Activated CD4-positive, alpha-beta T cell treated with anti-CD3 and anti-CD28 coated beads for 24 hours (primary cell): ENCODE data around the gene DGKD.
"Not testable (repeated sequence)": the region's sequence is repeated elsewhere in the genome, so short reads cannot be mapped to it uniquely, and the experiment has no call there.

ENCODE experiments used
- DNase-seq, 2 donors: peaks; one replicate each; pipeline ENCODE4 v3.0.0-alpha.2; 2020; ENCODE audit warnings: low read depth in 2 of 2

The DGKD gene, protein sequence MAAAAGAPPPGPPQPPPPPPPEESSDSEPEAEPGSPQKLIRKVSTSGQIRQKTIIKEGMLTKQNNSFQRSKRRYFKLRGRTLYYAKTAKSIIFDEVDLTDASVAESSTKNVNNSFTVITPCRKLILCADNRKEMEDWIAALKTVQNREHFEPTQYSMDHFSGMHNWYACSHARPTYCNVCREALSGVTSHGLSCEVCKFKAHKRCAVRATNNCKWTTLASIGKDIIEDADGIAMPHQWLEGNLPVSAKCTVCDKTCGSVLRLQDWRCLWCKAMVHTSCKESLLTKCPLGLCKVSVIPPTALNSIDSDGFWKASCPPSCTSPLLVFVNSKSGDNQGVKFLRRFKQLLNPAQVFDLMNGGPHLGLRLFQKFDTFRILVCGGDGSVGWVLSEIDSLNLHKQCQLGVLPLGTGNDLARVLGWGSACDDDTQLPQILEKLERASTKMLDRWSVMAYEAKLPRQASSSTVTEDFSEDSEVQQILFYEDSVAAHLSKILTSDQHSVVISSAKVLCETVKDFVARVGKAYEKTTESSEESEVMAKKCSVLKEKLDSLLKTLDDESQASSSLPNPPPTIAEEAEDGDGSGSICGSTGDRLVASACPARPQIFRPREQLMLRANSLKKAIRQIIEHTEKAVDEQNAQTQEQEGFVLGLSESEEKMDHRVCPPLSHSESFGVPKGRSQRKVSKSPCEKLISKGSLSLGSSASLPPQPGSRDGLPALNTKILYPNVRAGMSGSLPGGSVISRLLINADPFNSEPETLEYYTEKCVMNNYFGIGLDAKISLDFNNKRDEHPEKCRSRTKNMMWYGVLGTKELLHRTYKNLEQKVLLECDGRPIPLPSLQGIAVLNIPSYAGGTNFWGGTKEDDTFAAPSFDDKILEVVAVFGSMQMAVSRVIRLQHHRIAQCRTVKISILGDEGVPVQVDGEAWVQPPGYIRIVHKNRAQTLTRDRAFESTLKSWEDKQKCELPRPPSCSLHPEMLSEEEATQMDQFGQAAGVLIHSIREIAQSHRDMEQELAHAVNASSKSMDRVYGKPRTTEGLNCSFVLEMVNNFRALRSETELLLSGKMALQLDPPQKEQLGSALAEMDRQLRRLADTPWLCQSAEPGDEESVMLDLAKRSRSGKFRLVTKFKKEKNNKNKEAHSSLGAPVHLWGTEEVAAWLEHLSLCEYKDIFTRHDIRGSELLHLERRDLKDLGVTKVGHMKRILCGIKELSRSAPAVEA

DNA sequence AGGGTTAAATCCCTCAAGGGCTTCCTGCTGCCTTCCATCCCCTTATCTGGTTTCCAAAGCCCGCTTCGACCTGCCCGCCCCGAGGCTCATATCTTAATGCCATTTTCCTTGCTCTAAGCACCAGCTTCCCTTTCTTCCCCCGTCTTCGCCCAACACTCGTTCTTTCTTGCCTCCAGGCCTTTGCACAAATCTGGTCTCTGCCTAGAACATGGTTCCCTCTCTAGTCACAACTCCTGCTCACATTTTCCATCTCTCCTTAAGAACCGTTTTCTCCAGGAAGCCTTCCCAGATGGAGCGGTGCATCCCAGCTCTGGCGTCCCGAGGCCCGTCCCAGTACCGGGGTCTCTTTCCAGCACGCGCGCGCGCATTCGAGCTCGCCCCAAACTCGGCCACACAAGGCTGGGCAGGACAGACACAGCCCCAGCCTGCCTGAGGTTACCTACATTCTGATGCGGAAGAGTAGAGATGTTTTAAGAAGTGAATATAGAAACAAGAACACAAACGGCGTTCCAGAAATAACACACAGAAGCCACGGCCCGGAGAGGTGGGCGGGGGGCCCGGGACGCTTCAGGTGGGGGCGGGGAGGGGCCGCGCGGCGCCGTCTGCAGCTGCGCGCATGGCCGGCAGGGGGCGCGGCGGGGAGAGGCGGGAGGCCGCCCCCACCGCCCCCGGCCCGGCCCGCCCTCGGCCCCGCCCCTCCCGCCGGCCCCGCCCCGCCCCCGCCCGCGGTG, at the start of gene DGKD:
Gene DGKD, plus strand, starts transcription at position 726 of the 731 bp plus-strand sequence. CDS start 25 bp downstream, outside the sequence.
- peak; percentile 54 to 72 for DNase-seq

DNA sequence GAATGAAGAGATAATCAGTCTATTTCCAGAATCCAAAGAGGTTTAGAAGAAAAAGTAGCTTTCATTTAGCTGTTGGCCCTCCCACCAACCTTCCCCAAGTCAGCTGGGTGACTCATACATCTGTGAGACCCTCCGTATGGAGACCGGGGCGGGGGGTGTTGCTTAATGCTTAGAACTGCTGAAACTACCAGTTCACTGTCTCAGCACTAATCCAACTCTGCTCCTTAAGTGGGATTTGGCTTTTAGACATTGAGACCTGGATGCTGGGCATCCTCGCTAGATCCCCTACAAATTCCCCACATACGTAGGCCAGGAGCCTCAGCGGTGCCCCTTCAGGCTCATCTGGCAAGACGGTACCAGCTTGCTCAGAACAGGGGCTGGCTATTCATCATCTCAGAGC, 46.7 kb upstream of the DGKD start, which contains the start of gene SAG:
Gene SAG, plus strand, starts transcription at position 252 of the 400 bp plus-strand sequence. CDS start 1,374 bp downstream, outside the sequence.
- no peak for DNase-seq

DNA sequence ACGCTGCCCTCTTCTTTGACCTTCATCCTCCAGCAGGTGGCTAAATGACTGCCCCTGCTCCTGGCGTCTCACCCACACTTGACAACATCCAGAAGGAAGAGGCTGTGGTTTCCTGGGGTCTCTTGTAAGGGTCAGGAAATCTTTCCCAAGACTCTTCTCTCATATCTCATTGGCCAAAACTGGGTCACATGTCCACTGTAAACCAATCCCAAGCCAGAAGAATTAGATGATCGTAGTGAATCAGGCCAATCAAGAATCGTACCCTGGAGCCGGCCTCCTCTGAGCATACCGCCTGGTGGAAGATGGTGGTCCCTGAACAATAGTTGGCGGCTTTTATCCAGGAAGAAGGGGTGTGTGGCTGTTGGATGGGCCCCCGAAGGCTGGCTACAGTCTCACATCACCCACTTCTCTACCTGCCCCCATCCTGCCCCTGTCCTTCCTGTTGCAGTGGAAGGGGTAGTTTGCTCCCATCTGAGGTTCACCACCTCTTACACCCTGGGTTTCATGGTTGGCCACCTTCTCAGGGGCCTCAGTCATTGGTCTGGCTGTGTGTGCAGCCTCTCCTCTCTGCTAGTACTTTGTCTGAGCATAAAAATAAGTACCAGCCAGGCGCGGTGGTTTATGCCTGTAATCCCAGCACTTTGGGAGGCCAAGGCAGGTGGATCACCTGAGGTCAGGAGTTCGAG, 42.9 kb upstream of the DGKD start:
- no peak for DNase-seq

DNA sequence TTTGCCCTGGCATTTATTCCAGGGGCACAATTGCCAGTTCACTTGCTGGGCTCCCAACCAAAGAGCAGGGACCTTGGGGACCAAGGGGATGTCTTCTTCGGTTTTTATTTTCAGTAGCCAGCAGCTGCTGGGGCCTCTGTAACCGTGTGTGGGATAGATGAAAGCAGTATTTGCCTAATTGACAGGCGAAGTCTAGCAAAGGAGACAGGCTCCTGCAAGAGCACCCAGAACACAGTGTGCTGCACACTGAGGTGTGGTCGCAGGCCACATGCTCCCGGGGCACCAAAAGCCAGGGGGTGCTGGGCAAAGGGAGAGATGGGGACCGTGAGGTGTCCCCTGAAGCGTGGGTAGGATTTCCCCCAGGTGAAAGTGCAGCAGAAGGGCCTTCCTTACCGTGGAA, 41.4 kb upstream of the DGKD start:
- DNase-seq = no peak

DNA sequence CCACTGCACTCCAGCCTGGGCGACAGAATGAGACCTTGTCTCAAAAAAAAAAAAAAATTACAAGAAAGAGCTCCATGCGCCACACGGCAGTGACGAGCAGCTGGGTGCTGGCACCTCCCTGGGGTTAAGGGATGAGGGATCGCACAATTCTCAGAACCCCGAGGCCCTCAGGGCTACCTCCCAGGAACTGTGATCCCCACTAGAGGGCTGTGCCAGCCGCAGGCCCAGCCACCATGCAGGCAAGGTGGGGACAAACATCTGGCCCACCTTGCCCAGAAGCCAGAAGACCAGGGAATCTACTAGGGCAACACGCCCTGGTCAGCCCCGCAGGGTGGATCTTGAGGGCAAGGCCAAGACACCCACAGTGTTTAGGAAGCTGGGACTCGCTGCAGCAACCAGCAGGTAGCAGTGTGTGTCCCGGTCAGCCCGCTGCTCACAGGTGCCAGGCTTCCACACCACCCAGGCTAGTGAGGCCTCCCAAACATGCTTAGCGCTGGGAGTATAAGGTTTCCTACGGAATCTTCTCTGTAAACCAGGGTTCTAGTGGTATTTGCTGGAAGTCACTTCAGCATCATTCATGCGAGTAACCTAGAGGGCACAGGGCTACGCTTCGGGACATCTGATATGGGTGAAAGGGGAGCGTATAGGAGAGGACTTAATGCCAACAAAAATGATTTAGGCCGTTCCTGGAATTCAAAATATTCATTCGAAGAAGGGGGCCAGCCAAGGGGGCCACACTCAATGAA, 39.9 kb upstream of the DGKD start:
- DNase-seq = no peak

DNA sequence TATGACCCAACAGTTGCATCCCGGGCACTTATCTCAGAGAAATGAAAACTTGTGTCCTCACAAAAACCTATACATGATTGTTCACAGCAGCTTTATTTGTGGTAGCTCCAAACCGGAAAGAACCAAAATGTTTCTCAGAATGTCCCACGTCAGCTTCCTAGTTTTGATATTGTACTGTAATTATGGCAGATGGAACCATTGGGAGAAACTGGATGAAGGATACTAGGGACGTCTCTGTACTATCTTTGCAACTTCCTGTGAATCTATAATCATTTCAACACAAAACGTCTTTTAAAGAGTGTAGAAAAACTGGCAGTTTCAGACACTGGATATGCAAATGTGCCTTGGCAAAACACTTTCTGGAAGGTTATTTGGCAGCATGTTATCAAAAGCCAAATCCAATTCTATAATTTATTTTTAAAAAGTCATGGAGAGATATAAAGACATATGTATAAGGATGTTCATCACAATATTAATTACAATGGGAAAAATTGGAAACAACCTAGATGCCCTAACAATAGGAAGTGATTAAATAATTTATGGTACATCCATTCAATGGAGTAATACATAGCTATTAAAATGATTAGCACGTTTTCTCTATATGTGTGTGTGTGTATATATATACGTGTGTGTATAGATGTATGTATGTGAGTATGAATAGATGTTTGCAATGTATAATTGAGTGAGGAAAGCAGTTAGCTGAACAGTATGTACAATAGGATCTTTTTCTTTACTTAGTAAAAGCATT, 36.9 kb upstream of the DGKD start:
- DNase-seq = no peak

DNA sequence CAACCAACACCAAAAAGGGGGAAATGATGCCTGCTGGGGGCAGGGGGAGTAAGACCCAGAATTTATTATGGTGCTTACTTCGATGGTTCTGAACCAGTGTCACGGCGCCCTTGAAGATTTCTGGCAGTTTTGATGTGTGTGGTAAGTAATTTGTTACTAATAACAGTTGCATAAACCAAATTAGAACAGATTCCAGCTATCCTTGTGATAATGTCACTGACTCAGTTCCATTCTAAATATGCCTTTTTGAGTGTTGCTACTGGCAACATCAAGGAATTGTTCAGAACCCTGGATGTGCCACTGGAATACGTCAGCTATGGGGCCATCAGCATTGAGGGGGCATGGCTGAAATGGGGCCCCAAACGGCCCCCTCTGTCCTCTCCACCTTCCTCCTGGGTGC, 35.0 kb upstream of the DGKD start:
- no peak for DNase-seq

DNA sequence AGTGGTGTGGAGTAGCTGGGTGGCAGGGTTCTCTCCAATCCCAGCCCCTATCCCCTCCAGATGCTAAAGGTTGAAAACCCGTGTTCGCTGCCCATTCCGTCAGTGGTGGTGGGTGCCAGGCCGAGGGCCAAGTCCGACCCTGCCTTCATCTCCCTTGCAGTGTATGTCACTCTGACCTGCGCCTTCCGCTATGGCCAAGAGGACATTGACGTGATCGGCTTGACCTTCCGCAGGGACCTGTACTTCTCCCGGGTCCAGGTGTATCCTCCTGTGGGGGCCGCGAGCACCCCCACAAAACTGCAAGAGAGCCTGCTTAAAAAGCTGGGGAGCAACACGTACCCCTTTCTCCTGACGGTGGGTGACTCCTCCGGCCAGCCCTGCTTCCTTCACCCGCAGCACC, 33.8 kb upstream of the DGKD start:
- no peak for DNase-seq

DNA sequence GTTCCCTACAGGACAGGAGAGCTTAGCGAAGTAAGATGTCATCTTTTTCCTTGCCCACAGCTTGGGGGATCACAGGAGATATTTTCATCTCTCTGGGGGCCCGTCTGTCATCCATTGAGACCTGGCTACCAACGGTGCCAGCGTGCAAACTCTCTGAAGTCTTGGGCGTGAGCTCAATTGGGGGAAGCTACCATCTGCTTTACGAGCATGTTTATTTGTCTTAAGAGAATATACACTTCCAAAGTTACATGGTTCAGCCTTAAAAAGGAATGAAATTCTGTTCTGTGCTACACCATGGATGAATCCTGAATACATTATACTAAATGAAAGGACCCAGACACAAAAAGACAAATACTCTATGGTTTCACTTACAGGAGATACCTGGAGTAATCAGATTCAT, 33.1 kb upstream of the DGKD start:
- DNase-seq = no peak

DNA sequence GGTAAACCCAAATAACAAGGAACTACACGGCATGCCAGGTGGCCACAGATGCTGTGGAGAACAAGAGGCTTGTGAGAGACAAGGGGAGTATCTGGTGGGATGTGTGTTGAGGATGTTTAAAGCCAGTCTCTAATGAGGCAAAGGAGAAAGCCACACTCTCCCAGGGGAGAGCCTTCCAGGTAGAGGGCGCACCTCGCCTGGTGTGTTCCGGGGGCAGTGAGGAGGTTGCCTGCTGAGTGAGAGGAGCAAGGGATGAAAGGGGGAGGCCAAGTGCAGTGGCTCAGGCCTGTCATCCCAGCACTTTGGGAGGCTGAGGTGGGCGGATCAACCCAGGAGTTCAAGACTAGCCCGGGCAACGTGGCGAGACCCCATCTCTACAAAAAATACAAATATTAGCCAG, 30.4 kb upstream of the DGKD start:
- DNase-seq = no peak

DNA sequence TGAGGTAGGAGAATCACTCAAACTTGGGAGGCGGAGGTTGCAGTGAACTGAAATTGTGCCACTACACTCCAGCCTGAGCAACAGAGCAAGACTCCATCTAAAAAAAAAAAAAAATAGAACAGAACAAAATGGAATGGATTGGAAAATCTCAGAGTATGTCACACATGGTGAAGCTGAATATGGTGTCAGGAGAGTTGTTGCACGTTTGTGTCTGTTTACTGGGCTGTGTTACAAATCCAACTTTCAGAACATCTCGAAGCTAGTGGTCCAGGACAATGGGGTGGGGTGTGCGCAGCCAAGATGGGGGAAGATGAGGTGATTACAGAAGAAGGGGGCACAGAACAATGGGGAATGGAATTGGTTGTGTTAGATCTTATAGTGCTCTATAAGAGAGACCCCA, 29.0 kb upstream of the DGKD start:
- DNase-seq = no peak

DNA sequence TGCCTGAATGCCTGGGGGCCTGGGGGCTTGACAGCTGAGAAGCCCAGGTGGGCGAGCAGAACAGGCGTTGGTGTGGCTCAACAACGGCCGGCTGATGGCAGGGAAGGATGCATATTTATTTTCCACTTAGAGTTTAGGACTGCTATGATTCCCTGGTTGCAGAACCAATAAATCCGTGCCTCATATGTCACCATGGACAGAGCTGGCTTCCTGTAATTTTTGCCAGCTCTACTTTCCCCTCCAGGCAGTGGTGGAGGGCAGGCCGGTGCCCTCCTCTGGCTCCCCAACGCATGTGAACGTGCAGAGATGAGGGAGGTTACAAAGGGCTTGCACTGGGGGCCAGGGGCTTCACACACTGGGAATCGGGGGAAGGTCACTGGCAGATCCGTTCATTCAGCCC, 28.5 kb upstream of the DGKD start:
- DNase-seq = no peak

DNA sequence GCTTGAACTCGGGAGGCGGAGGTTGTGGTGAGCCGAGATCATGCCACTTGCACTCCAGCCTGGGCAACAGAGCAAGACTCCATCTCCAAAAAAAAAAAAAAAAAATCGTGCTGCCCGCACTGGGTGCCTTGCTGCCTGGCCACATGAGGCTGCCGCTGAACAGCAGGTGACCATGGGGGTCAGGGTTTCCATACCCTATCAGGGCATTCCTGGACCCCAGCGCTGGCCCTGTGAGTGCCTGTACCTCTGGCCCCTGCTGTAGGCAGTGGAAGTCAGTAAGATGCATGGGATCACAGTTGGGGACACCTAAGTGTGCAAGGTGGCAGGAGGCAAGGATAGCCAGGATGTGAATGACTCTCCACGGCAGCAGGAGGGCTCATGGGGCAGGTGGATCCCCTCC, 27.8 kb upstream of the DGKD start:
- no peak for DNase-seq

DNA sequence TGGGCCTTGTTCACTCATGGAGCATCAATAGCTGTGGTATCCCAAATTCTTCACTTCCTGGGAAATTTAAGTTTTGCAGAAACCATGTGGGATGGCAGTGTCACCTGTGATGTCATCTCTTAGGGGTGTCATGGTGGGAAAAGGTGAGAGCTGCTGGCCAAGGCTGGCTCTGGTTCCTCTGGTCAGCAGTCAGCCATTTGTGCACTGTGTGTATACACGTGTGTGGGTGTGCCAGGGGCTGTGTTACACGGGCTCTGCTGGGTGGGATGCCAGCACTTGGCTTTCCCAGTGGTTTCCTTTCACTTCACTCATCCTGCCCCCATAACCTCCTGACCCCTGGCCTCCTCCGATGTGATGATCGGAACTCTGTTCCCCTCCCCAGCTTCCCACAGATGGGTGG, 25.4 kb upstream of the DGKD start:
- DNase-seq = no peak

DNA sequence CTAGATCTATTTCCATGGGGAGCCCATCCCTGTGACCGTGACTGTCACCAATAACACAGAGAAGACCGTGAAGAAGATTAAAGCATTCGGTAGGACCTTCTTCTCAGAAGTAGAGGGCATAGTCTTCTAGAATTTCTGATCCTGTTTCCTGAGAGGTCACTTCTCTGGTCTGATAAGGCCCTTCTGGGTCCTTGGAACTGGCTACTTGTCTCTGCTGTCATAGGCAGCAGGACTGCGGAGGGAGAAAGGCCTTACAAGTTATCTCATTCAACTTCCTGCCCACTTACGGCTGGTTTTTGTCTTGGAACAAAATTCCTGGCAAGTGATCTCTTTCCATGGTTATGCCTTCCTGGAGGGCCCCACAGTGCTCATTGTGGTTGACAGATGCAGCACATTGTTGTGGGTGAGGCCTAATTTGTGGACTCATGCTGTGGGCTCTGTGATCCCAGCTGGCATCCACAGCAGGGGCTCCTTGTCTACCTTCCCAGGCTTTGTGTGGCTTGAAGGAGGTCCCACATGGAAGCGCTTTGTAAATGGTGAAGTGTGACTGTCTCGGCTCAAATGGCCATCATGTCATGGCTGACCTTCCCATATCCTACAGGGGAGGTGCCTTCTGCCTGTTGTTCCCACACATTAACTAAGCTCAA, 24.7 kb upstream of the DGKD start:
- DNase-seq = no peak

DNA sequence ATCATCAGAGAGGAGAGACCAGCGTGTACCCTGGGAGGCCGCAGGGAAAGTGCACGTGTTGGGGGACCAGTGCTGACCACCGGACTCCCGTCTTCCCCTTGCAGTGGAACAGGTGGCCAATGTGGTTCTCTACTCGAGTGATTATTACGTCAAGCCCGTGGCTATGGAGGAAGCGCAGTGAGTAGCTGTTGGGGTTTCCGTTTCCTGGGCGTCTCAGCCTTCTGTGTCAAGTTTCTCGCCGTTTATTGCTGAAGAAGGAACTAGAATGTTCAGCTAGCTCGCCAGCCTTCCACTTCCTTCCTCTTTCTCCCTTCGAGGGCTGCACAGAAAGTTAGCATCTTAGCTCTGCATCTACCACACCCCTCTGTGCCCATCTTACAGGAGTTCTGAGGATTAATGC, 22.8 kb upstream of the DGKD start:
- peak; percentile 28 to 35 for DNase-seq

DNA sequence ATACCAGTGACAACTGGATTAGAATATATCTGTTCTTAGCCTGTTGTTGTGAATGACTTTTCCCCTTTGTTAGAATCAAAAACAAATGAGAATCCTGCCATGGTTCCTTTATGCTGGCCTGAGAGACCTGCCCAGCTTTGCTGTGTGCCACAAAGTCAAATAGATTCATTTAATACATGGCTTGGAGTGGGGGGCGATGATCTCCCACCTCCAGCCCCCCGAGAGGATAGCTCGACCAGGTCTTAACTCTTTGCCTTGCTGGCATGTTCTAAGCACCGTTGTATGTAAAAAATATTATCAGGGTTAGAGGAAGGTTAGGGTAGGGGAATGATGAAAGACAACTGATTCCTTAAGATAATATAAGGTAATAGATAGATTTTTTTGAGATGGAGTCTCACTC, 22.2 kb upstream of the DGKD start:
- no peak for DNase-seq

DNA sequence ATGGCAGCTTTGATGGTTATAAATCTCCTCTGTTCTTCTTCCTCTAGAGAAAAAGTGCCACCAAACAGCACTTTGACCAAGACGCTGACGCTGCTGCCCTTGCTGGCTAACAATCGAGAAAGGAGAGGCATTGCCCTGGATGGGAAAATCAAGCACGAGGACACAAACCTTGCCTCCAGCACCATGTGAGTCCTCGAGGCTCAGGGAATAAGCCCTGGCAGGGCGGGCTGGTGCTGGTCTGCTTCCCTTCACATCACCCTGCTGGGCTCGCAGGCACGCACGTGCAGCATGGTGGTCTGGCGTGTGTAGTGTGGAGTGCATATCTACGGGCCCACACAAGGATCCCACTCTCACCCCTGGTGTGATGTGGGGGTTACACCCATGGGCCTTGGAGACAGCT, 19.4 kb upstream of the DGKD start:
- DNase-seq = no peak

DNA sequence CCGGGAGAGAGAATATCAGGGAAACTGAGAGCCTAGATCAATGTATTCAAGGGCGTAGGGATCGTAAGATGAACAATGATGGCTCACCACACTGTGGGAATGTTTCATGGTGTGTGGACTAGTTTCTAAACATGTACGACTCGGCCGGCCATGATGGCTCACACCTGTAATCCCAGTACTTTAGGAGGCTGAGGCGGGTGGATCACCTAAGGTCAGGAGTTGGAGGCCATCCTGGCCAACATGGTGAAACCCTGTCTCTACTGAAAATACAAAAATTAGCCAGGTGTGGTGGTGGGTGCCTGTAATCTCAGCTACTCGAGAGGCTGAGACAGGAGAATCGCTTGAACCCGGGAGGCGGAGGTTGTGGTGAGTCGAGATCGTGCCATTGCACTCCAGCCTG, 18.2 kb upstream of the DGKD start:
- DNase-seq = not testable (repeated sequence)
